K562 (cell line): ENCODE measurements around the gene THSD8. TPM values are rescaled to one million over a fixed set of nuclear protein-coding genes. Genes with fewer than 3 reads are reported as not detected.

Source experiments
- ATAC-seq: fragments of 200-7000 bp; cut with Tn5 transposase; 3 replicates; pipeline ENCODE4 v1.9.1; 2020; ENCODE audit warnings: moderate library complexity
- BruUV-seq: library from RNA; stranded (reverse); fragments of 400-500 nt; replicated peaks from 2 replicates; lab custom pipeline; 2021; lab: Mats Ljungman, UMichigan
- CTCF ChIA-PET: fragments of 300-600 bp; formaldehyde crosslinking; extraction: SDS; loops from one replicate; lab custom pipeline; 2021; ENCODE audit warnings: low intra/inter-chr PET ratio; lab: Yijun Ruan, JAX
- POLR2A ChIA-PET: fragments of 300-600, 350-650 bp; sonication (Branson Sonifier 250); formaldehyde crosslinking; extraction: SDS; loops from one replicate; lab custom pipeline; 2021; ENCODE audit warnings: antibody characterized with exemption, inconsistent platforms; lab: Yijun Ruan, JAX
- DNase-seq, 4 experiments: peaks; one replicate each; pipeline versions ENCODE4 v3.0.0 to v3.0.0-alpha.2; 2011 to 2018; ENCODE audit warnings: low spot score in 3 of 4, mixed read lengths in 3 of 4; ENCODE audit errors: extremely low read depth in 1 of 4
- FAIRE-seq: peaks from 2 replicates; lab custom pipeline; 2011; peaks lifted over from hg19 to GRCh38; lab: Jason Lieb, UNC
- H2AFZ ChIP-seq: 2 replicates; pipeline ENCODE4 v1.6.0; 2011; ENCODE audit warnings: low read depth, low read length, control low read depth, inconsistent platforms
- H3K27ac ChIP-seq: fragments of 200-600 bp; 3 replicates; pipeline ENCODE4 v1.8.0; 2011; ENCODE audit warnings: low read depth, mild to moderate bottlenecking, control low read depth, inconsistent platforms, low read length, moderate library complexity, mixed read lengths; ENCODE audit errors: extremely low read depth
- H3K27me3 ChIP-seq, 2 experiments: fragments of 300-600 bp in 1 of 2; 2 replicates in 1 of 2; 3 replicates in 1 of 2; pipeline versions ENCODE4 v1.6.0 to v1.8.0; 2011; ENCODE audit warnings: inconsistent platforms in 2 of 2, low read length in 2 of 2, mild to moderate bottlenecking in 1 of 2, mixed read lengths in 1 of 2, moderate library complexity in 1 of 2; ENCODE audit not compliant: control insufficient read depth in 2 of 2, insufficient read depth in 2 of 2
- H3K36me3 ChIP-seq: fragments of 300-600 bp; 3 replicates; pipeline ENCODE4 v1.8.0; 2011; ENCODE audit warnings: mild to moderate bottlenecking, low read length, inconsistent platforms; ENCODE audit not compliant: control insufficient read depth, insufficient read depth
- H3K4me1 ChIP-seq, 2 experiments: fragments of 200-600 bp in 1 of 2; replicated peaks in 1 of 2; 2 replicates in 1 of 2; 3 replicates in 1 of 2; pipeline versions ENCODE4 v1.5.1 to v1.8.0; 2011; ENCODE audit warnings: inconsistent platforms in 2 of 2, low read length in 2 of 2, mild to moderate bottlenecking in 1 of 2, mixed read lengths in 1 of 2, moderate library complexity in 1 of 2; ENCODE audit not compliant: control insufficient read depth in 2 of 2, insufficient read depth in 2 of 2
- H3K4me2 ChIP-seq: 2 replicates; pipeline ENCODE4 v1.6.1; 2011; ENCODE audit warnings: low read length, control low read depth, inconsistent platforms, mixed read lengths; ENCODE audit not compliant: insufficient read depth
- H3K4me3 ChIP-seq: fragments of 200-600 bp; sonication (generic), shearing (Covaris generic); 2 replicates; pipeline ENCODE4 v1.5.1; 2016; ENCODE audit warnings: control low read depth, inconsistent platforms
- H3K79me2 ChIP-seq: fragments of 200-600 bp; 3 replicates; pipeline ENCODE4 v1.8.0; 2011; ENCODE audit warnings: low read length, inconsistent platforms; ENCODE audit not compliant: control insufficient read depth, insufficient read depth
- H3K9ac ChIP-seq, 2 experiments: 2 replicates each; pipeline versions ENCODE4 v1.6.0 to v1.6.1; 2011; ENCODE audit warnings: low read depth in 2 of 2, low read length in 2 of 2, control low read depth in 1 of 2, inconsistent platforms in 1 of 2, mild to moderate bottlenecking in 1 of 2, mixed read lengths in 1 of 2; ENCODE audit not compliant: insufficient read depth in 1 of 2
- H3K9me1 ChIP-seq: one replicate; pipeline ENCODE4 v1.6.0; 2011; ENCODE audit warnings: inconsistent platforms, mild to moderate bottlenecking, low read length, moderate library complexity; ENCODE audit not compliant: control insufficient read depth, insufficient read depth
- H3K9me3 ChIP-seq: replicated peaks from 2 replicates; pipeline ENCODE4 v1.5.1; 2011; ENCODE audit warnings: low read depth, low read length, inconsistent platforms; ENCODE audit not compliant: control insufficient read depth, insufficient read depth
- H4K20me1 ChIP-seq: replicated peaks from 2 replicates; pipeline ENCODE4 v1.6.1; 2011; ENCODE audit warnings: low read length, inconsistent platforms, mixed read lengths; ENCODE audit not compliant: control insufficient read depth, insufficient read depth
- ATF1 ChIP-seq, 2 experiments: fragments of 450-650 bp in 1 of 2; IDR thresholded peaks; 2 replicates each; pipeline ENCODE4 v1.6.1; 2016; ENCODE audit warnings: missing compliant biosample characterization in 1 of 2, missing genetic modification characterization in 1 of 2
- HOXB6 ChIP-seq: fragments of 250-450 bp; sonication (Bioruptor Pico); IDR thresholded peaks from 2 replicates; pipeline ENCODE4 v1.5.1; 2022; ENCODE audit warnings: mild to moderate bottlenecking, borderline replicate concordance
- HSF4 ChIP-seq: fragments of 250-450 bp; sonication (Bioruptor Pico); IDR thresholded peaks from 2 replicates; pipeline ENCODE4 v2.1.2; 2022; ENCODE audit warnings: mild to moderate bottlenecking, moderate library complexity, borderline replicate concordance
- ILK ChIP-seq: fragments of 450-650 bp; IDR thresholded peaks from 2 replicates; pipeline ENCODE4 v1.6.1; 2016; ENCODE audit warnings: missing genetic modification characterization, low read depth, mild to moderate bottlenecking, missing compliant biosample characterization, moderate library complexity, borderline replicate concordance
- MAFG ChIP-seq: fragments of 450-650 bp; conservative IDR thresholded peaks from 2 replicates; pipeline ENCODE4 v1.6.1; 2016; ENCODE audit warnings: missing genetic modification characterization, missing compliant biosample characterization
- NFRKB ChIP-seq: fragments of 450-650 bp; IDR thresholded peaks from 2 replicates; pipeline ENCODE4 v1.6.1; 2016; ENCODE audit warnings: low read depth
- NFXL1 ChIP-seq: fragments of 450-650 bp; formaldehyde crosslinking; IDR thresholded peaks from 2 replicates; pipeline ENCODE4 v1.4.0; 2021; ENCODE audit warnings: mild to moderate bottlenecking
- NR3C1 ChIP-seq: sonication (generic); formaldehyde crosslinking; IDR thresholded peaks from 2 replicates; pipeline ENCODE4 v1.8.1; 2022; ENCODE audit warnings: missing genetic modification reagents
- PHB2 ChIP-seq: fragments of 450-650 bp; IDR thresholded peaks from 2 replicates; pipeline ENCODE4 v1.6.1; 2017; ENCODE audit warnings: low read depth
- PHTF2 ChIP-seq: fragments of 250-450 bp; sonication (Bioruptor Pico); IDR thresholded peaks from 2 replicates; pipeline ENCODE4 v1.5.0; 2021; ENCODE audit warnings: mild to moderate bottlenecking
- RBFOX2 ChIP-seq: fragments of 200-400 bp; formaldehyde crosslinking; IDR thresholded peaks from 2 replicates; pipeline ENCODE4 v1.6.1; 2017; ENCODE audit warnings: low read depth, mild to moderate bottlenecking, low read length, moderate library complexity
- SETDB1 ChIP-seq: IDR thresholded peaks from one replicate; pipeline ENCODE4 v1.6.1; 2012; ENCODE audit warnings: low read length, control low read depth, inconsistent platforms
- SMARCB1 ChIP-seq: IDR thresholded peaks from 2 replicates; pipeline ENCODE4 v1.6.1; 2011; ENCODE audit warnings: improper control_type of control experiment, low read depth; ENCODE audit not compliant: insufficient read length
- TAF9B ChIP-seq: fragments of 450-650 bp; IDR thresholded peaks from 2 replicates; pipeline ENCODE4 v1.6.1; 2018; ENCODE audit warnings: mild to moderate bottlenecking; ENCODE audit not compliant: partially characterized antibody
- VEZF1 ChIP-seq: fragments of 200-800 bp; sonication (Bioruptor generic); IDR thresholded peaks from 2 replicates; pipeline ENCODE4 v1.6.1; 2017; ENCODE audit warnings: missing genetic modification characterization, missing compliant biosample characterization
- ZNF121 ChIP-seq: sonication (generic); formaldehyde crosslinking; conservative IDR thresholded peaks from 2 replicates; pipeline ENCODE4 v1.8.0; 2022; ENCODE audit warnings: missing genetic modification reagents
- ZNF224 ChIP-seq: sonication (generic); formaldehyde crosslinking; IDR thresholded peaks from 2 replicates; pipeline ENCODE4 v1.8.0; 2022; ENCODE audit warnings: mild to moderate bottlenecking, missing genetic modification reagents
- ZNF282 ChIP-seq: sonication (generic); formaldehyde crosslinking; IDR thresholded peaks from 2 replicates; pipeline ENCODE4 v1.8.1; 2023; ENCODE audit warnings: missing genetic modification reagents
- ZNF707 ChIP-seq: fragments of 250-450 bp; sonication (Bioruptor Pico); conservative IDR thresholded peaks from 2 replicates; pipeline ENCODE4 v1.8.0; 2022; ENCODE audit warnings: inconsistent platforms, mild to moderate bottlenecking, moderate library complexity
- ZNF717 ChIP-seq: fragments of 250-450 bp; sonication (Bioruptor Pico); IDR thresholded peaks from 2 replicates; pipeline ENCODE4 v1.5.0; 2021
- ZNF740 ChIP-seq, 3 experiments: fragments of 200-800 bp in 1 of 3; sonication (Bioruptor generic) in 1 of 3; sonication (generic) in 1 of 3; formaldehyde crosslinking in 1 of 3; IDR thresholded peaks; 2 replicates each; pipeline versions ENCODE4 v1.6.1 to v1.8.0; 2016 to 2022; ENCODE audit warnings: mild to moderate bottlenecking in 2 of 3, missing compliant biosample characterization in 2 of 3, missing genetic modification characterization in 2 of 3, missing genetic modification reagents in 1 of 3
- WGBS: fragments of 100-300 bp; shearing (Covaris generic); methylation state at CpG from one replicate; pipeline ENCODE4 v1.1.6; 2016; ENCODE audit warnings: low coverage, mixed read lengths; ENCODE audit not compliant: insufficient coverage; ENCODE audit errors: missing lambda C conversion rate; 5-methylcytosine and 5-hydroxymethylcytosine counted together
- in situ Hi-C: fragments of 300-500 bp; cut with MboI; formaldehyde crosslinking; loops from 4 replicates; pipeline ENCODE4 v1.15.0; 2018; ENCODE audit warnings: inconsistent platforms, mixed read lengths
- intact Hi-C: fragments of 100-400 bp; cut with micrococcal nuclease; formaldehyde crosslinking; loops from 2 replicates; pipeline ENCODE4 v1.14.2; 2022
- polyA plus RNA-seq, 8 experiments: library from polyadenylated mRNA; depleted of rRNA in 4 of 8; stranded (reverse) in 5 of 8; unstranded in 3 of 8; fragments of >200 nt; fragmentation: Nextera tagmentation in 2 of 8; fragmentation: Illumina TruSeq in 1 of 8; extraction: Ambion mirVana in 2 of 8; extraction: Trizol in 1 of 8; gene quantifications; 2 replicates each; pipeline versions ENCODE4 v1.2.1 to v1.2.3, GENCODE V29; 2011 to 2014; ENCODE audit warnings: inconsistent platforms in 1 of 8, missing spikeins in 1 of 8
- total RNA-seq, 7 experiments: library from RNA; depleted of rRNA in 6 of 7; stranded (reverse); fragments of >200 nt in 6 of 7; fragmentation: Illumina TruSeq in 2 of 7; extraction: Trizol in 2 of 7; gene quantifications; 2 replicates each; pipeline versions ENCODE4 v1.2.1 to v1.2.3, GENCODE V29; 2011 to 2021; ENCODE audit warnings: low replicate concordance in 1 of 7

THSD8 gene
- total and polyA plus RNA-seq, 9 of the 15 experiments (the other 6 are each of a cell fraction or from before 2014, with no cell fraction given) = 8.4 to 42.4 (median 19.9) TPM; not detected in 2

- ATAC-seq (peak; percentile 12), FAIRE-seq (no peak), DNase-seq (peak in 3 of 4 experiments; percentile 38 to 68 (median 38))
- Histone ChIP-seq H3K36me3 (no peaks in the 10 kb centered on the region), H3K9me1 (no peaks in the 10 kb centered on the region), H2AFZ (peak overlapping the region; percentile 82), H3K27ac (peak overlapping the region; percentile 97), H3K79me2 (peaks cover 3% of the 10 kb centered on the region; the same call in 1 of the 3 replicates), H3K4me3 (no peak overlapping the region; the same call in 1 of the 2 replicates), H3K4me2 (peak overlapping the region; percentile 95), H3K9me3 (no peaks in the 10 kb centered on the region), H3K27me3 (no peaks in the 10 kb centered on the region), H3K9ac (peak overlapping the region; percentile 73 to 89), H4K20me1 (no peaks in the 10 kb centered on the region), H3K4me1 (peaks cover 69 to 72% of the 10 kb centered on the region in 2 experiments)
- ChIA-PET CTCF (interaction anchor here (0.6 kb wide), 1 partner anchor 178 kb away, joined by 4 read pairs; no protein-coding TSS in a partner anchor), POLR2A (no interaction called here)
- BruUV-seq = no TSS peak
- WGBS = 2% methylated on average over 13 of the region's 19 CpGs
- intact Hi-C loops (no loop called here), in situ Hi-C loops (no loop called here)
- TF ChIP-seq ZNF717 (CRISPR knock-in tag) (no peak), ZNF121 (CRISPR knock-in tag) (no peak), ZNF224 (CRISPR knock-in tag) (no peak), NFXL1 (CRISPR knock-in tag) (no peak), HOXB6 (no peak), HSF4 (CRISPR knock-in tag) (no peak), SETDB1 (no peak), ZNF740 (CRISPR knock-in tag; IDR thresholded peaks at IDR 0.05) (no peak; the same call in 1 of the 2 replicates), ZNF740 (tag; IDR thresholded peaks at IDR 0.05) (0 out of 4 replicates have a peak, but pooled peaks of 1 of the 2 experiments have one; percentile 16), PHB2 (no peak), SMARCB1 (no peak), MAFG (tag) (no peak), ZNF707 (CRISPR knock-in tag) (no peak), NFRKB (no peak), RBFOX2 (peak; percentile 46), ZNF282 (CRISPR knock-in tag) (no peak), VEZF1 (peak; percentile 17; the same call in 1 of the 2 replicates), PHTF2 (CRISPR knock-in tag) (no peak), ILK (tag) (no peak), NR3C1 (no peak), ATF1 (CRISPR knock-in tag; IDR thresholded peaks at IDR 0.05) (no peak), ATF1 (tag; IDR thresholded peaks at IDR 0.05) (no peak), TAF9B (no peak)
These were observed 17.9 kb upstream of the THSD8 start for GRCh38 chr19:12783849-12784393.
